ENCODE results near the gene TCF4.
A peak's percentile ranks its signal among the peaks of the same experiment; 100 is the strongest.

The TCF4 gene

GRCh38 chr18:55247032-55247431 is 341.0 kb downstream of the TCF4 start:
- DNase-seq, result no peak

- DNase-seq, result no peak
Measured at GRCh38 chr18:55246278-55246677, 341.7 kb downstream of the TCF4 start.

- DNase-seq, result no peak
Measured at GRCh38 chr18:55245211-55245614, 342.8 kb downstream of the TCF4 start.

GRCh38 chr18:55244546-55244945 is 343.4 kb downstream of the TCF4 start:
- DNase-seq, result no peak

- no peak for DNase-seq
Measured at GRCh38 chr18:55243857-55244256, 344.1 kb downstream of the TCF4 start.

GRCh38 chr18:55243255-55243654 is 344.7 kb downstream of the TCF4 start:
- no peak for DNase-seq

- DNase-seq, result no peak
Measured at GRCh38 chr18:55240978-55241377, 347.0 kb downstream of the TCF4 start.

- DNase-seq, result no peak
Measured at GRCh38 chr18:55239740-55240139, 348.3 kb downstream of the TCF4 start.

GRCh38 chr18:55237660-55238059 is 350.3 kb downstream of the TCF4 start:
- DNase-seq, result no peak

- no peak for DNase-seq
Measured at GRCh38 chr18:55236150-55236931, 351.7 kb downstream of the TCF4 start.

- no peak for DNase-seq
Measured at GRCh38 chr18:55235094-55235461, 352.9 kb downstream of the TCF4 start.

- peak; percentile 83 for DNase-seq
Measured at GRCh38 chr18:55234366-55235093, 353.5 kb downstream of the TCF4 start.

- DNase-seq, result no peak
Measured at GRCh38 chr18:55233857-55234256, 354.1 kb downstream of the TCF4 start.

- DNase-seq, result no peak
Measured at GRCh38 chr18:55232506-55232905, 355.5 kb downstream of the TCF4 start.

- no peak for DNase-seq
Measured at GRCh38 chr18:55229682-55230081, 358.3 kb downstream of the TCF4 start.

- DNase-seq, result no peak
Measured at GRCh38 chr18:55228707-55229106, 359.3 kb downstream of the TCF4 start.

- DNase-seq, result no peak
Measured at GRCh38 chr18:55228191-55228590, 359.8 kb downstream of the TCF4 start.

GRCh38 chr18:55227771-55228170 is 360.2 kb downstream of the TCF4 start:
- DNase-seq, result no peak

GRCh38 chr18:55226044-55226443 is 361.9 kb downstream of the TCF4 start:
- DNase-seq, result no peak

GRCh38 chr18:55224086-55224625 is 363.8 kb downstream of the TCF4 start:
- no peak for DNase-seq

GRCh38 chr18:55221622-55222021 is 366.4 kb downstream of the TCF4 start:
- DNase-seq, result no peak

GRCh38 chr18:55220523-55220922 is 367.5 kb downstream of the TCF4 start:
- no peak for DNase-seq

- no peak for DNase-seq
Measured at GRCh38 chr18:55219823-55220222, 368.2 kb downstream of the TCF4 start.

- no peak for DNase-seq
Measured at GRCh38 chr18:55219059-55219458, 368.9 kb downstream of the TCF4 start.
